NCI-H1694 treated with DMSO at 0.1 percent for 48 hours (cell line): ENCODE measurements around the gene MZT2A.
"Not testable (repeated sequence)": the region's sequence is repeated elsewhere in the genome, so short reads cannot be mapped to it uniquely, and the experiment has no call there.

ENCODE experiments used
- DNase-seq: peaks from one replicate; lab custom pipeline; 2025; lab: John Stamatoyannopoulos, UW

MZT2A gene

DNA sequence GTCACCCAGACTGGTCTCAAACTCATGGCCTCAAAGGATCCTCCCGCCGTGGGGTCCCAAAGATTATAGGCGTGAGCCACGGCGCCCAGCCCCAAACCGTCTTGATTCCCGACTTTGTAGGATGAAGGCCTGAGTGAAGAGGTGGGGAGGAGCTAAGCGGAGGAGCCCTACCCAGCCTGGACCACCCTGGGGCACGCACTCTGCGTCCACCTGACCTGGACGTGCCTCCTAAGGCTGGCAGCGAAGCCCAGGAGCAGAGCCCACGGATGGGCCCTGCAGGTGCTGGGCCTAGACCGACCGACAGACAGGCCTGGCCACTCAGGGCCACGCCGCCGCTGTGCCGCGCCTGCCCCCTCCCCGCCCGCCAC, 744 bp downstream of the MZT2A start:
- not testable (repeated sequence) for DNase-seq

DNA sequence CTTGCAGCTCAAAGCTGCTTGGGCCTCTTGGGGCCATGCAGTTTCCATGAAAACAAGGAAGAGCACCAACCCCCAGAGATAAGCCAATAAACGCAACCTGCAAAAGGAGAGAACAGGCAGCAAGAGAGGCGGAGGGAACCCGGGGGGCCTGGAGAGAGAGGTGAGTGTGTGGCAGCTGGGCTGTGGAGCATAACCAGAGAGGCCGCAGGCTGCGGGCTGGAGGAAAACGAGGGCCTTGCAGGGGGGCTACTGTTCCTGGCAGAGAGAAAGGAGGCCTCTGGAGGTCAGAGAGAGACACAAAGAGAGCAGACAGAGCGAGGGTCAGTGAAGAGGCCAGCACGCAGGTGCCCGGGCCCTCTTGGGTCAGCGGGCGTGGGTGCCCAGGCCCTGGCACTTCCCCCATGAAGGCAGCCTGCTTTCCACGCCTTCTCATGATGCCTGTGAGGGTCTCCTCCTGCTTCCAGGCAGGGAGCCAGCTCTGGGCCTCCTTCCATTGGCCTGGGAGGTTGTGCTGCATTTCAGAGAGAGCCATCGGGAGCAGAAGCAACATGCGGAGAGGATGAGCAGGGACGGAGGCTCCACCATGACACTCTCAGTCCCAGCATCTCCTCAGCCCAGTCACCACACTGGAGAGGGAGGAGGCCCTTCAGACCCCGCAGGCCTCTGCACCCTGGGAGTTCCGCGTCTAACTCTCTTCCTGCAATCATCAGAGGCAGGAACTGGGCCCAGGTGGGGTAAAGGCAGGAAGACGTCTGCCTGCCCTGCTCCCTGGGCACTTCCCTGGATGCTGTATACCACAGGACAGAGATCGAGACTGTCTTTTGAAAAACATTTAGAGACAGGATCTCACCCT, 1.4 kb downstream of the MZT2A start:
- peak; percentile 37 for DNase-seq

DNA sequence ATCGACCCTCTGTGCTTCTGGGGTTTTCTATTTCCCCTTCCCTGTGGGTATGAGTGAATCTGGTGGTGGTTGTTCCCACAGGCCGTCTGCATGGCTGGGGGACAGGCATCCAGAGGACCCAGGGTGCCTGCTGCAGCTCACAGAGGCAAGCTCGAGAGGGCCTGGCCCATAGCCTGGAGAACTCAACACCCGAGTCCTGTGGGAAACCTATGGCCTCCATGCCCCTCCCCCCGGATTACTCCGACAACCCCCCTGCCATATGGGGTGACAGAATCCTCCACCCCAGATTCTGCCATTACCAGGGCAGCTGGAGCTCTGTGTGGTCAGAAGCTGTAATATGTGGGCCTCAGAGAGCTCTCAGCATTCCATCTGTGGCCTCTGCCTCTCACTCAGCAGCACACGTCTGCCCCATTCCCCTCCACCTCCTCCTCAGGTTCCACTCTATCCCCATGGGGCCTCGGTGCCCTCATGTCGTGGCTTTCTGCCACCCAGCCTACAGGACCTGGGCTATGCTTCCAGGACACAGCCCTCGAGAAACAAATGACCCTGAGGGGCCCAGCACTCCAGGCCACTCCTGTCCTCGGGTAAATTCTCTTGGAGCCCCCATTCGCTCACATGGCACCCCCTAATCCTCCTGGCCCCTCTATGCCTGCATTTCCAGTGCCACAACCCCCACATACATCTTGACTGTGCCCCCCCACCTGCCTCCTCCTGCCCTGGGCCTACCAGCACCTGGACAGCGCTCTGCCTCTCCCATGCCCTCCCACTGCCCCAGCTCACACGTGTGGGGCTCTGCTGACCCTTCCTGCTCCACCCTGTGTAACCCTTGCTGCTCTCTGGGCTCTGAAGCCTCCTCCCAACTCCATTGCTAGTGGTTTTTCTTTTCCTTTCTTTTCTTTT, 3.6 kb downstream of the MZT2A start:
- no peak for DNase-seq

DNA sequence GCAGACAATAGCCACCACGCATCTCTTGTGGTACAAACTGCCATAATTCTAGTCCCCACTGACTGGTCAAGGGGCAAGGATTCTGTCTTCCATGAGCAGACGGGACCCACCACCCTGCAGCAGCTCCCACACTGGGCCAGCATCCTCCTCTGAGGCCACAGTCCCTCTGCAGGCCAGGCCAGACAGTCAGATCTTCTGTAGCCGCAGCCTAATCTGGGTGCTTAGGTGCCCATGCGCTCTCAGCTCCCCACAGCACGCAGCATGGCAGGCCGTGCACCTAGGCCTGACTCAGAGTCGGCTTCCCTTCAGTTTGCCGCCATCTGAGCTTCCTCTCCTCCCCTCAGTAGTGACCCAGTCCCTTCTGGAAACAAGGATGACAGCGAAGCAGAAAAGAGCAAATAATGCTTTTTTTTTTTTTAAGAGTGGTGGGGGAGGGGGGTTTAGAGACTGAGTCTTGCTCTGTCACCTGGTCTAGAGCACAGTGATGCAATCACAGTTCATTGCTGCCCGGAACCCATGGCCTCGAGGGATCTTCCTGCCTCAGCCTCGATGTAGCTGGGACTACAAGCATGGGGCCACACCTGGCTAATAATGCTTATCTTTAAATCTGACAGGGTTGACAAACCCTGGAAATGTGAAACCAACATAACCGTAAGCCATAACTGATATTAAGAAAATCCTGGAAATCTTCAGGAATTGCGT, 5.8 kb downstream of the MZT2A start:
- DNase-seq = not testable (repeated sequence)

DNA sequence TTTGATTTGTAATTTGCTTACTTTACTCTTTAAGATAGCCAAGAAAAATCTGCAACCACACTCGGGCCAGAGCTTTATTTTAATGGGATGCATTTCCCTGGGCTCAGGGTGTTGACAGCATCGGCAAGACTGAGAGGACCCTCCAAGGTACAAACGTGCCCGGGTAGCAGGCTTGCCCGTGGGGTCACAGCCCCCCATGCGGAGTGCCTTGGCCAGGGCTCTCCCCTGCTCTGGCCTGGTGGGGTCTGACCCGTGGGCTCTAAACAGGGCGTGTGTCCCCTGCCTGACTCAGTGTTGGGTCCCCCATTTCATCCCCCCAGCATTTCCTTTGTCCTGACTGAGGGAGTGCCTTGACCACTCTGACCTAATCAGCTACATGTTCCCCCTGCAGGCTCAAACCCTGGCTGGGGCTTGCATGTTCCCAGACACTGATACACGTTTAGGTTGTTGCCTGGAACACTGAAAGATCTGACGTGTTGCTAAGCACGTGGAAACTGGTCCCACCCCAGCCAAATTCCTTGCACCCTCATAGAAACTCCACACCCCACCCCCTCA, 7.2 kb downstream of the MZT2A start:
- DNase-seq = not testable (repeated sequence)

DNA sequence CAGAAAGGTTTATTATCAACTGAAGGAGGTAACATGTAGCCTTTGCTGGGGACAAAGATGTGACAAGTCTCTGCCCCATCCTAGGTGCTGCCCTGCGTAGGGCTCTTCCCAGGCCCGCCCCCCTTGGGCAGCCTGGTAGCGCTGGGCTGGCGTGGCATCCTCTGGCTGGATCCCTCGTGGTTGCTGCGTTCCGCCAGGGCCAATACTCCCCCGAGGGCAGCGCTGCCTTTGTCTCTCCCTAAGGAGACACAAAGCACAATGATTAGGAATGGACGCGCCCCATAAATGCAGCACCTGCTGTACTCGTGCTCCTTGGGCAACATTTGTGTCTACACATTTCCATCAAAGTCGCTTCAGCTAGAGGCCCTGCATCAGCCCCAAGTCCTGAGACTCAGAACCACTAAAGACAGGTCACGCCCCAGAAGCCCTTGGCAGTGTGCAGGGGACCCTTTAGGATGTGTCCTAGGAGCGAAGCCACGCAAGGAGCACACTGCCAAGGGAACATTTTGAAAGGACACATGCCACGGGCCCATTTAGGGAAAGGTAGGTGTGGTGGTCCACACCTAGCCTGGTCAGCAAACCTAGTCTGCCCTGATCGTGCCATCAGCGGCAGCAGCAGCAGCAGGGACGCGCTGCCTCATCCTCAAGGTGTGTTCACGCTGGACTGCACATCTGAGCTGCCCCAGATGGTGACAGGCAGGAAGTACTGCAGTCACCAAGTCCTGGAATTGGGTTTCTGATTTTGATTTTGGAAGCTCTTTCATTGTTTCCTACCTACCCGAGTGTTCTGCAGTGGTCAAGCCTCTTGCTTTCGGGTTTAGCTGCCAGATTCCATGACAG, 8.0 kb downstream of the MZT2A start:
- DNase-seq = not testable (repeated sequence)

DNA sequence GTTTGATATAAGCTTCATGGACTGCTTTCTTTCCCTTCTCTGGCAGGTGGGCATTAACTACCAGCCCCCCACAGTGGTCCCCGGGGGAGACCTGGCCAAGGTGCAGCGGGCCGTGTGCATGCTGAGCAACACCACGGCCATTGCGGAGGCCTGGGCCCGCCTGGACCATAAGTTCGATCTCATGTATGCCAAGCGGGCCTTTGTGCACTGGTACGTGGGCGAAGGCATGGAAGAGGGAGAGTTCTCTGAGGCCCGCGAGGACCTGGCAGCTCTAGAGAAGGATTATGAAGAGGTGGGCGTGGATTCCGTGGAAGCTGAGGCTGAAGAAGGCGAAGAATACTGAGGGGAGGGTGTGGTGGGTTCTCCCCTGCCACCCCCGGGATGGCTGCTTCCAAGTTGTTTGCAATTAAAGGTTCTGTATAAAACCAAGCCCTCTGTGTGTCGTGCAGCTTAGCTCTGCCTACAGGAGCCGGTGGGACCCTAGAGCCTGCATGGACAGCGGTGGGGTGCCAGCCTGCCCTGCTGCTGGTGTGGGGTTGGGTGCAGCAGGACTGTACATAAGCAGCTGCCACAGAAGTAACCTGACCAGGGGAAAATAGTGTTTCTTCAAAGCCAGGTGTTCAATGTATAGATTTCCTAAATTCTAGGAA, 9.6 kb downstream of the MZT2A start:
- not testable (repeated sequence) for DNase-seq

DNA sequence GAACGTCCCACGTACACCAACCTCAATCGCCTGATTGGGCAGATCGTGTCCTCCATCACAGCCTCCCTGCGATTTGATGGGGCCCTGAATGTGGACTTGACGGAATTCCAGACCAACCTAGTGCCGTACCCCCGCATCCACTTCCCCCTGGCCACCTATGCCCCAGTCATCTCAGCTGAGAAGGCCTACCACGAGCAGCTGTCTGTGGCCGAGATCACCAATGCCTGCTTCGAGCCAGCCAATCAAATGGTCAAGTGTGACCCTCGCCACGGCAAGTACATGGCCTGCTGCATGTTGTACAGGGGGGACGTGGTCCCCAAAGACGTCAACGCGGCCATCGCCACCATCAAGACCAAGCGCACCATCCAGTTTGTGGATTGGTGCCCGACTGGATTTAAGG, 11.8 kb downstream of the MZT2A start:
- not testable (repeated sequence) for DNase-seq

DNA sequence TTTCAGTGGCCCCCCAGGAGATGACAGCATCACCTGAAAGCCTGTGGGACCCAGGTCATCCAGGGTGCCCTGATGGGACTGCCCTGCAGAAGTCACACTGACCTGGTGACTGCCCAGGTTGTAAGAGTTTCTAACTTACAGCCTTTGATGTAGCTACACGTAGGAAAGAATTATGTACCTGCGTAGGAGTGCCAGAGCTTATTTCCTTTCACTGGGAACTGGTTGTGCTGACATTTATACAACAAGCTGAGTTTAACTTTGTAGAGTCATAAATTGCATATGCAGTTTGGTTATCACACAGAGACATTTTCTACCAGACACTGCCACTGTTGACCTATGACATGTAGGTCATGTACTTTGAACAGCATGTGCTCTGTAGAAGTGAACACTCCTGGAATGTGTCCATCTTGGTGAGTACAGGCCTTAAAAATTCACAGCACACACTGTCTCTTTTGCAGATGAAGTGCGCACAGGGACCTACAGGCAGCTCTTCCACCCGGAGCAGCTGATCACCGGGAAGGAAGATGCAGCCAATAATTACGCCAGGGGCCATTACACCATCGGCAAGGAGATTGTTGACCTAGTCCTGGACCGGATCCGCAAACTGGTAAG, 13.2 kb downstream of the MZT2A start:
- not testable (repeated sequence) for DNase-seq

DNA sequence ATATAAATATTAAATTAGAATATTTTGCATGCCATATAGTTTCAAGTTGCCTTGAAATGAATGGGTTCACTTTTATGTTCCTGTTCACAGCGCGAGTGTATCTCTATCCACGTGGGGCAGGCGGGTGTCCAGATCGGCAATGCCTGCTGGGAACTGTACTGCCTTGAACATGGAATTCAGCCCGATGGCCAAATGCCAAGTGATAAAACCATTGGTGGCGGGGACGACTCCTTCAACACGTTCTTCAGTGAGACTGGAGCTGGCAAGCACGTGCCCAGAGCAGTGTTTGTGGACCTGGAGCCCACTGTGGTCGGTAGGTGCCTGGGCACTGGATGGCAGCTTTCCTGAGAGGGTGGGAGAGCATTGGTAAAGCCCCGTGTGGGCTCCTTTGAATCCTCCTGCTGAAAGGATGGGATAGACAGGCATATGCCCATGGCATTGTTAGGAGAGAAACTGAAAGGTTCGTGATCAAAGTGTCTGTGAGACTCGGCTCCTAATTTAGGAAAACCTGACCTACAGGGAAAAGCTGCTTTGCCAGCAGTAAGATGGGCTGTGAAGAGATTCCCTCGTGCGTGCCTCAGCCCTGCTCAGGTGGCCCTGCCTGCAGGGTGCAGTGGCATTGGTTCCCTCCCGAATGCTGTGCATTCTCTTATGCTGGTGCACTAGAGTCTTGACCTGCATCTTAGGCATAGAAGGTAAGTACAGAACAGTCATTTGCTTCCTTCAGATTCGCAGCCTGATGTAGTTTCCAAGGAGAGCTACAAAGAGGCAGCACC, 13.9 kb downstream of the MZT2A start:
- DNase-seq = not testable (repeated sequence)

DNA sequence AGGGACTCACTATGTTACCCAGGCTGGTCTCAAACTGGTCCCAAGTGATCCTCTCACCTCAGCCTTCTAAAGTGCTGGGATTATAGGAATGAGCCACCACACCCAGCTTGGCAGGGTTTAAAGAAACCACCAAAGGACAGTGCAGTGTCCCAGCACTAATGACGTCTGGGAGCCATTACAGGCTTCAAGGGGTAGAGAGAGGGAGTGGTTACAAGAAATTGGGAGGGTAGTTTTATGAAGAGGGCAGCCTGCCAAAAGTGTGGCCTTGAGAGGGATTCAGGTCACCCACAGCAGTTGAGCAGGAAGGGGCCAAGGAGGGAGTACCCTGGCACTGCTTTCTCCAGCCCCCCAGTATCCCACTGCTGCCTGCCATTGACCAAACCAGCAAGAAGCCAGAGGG, 15.0 kb downstream of the MZT2A start:
- not testable (repeated sequence) for DNase-seq

DNA sequence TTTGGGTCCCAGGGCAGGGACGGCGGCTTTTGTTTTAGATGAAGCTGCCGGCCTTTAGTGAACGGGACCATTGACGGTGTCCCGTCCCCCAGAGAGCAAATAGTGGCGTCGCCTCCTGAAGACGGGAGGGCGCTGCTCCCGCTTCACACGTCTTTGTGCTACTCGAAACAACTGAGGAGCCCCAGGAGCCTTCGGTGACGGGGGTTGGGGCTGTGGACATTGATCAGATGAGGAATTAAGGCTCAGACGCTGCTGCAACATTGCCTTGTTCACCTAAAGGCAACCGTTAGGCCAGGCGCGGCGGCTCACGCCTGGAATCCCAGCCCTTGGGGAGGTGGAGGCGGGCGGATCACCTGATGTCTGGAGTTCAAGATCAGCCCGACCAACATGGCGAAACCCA, 15.8 kb downstream of the MZT2A start:
- not testable (repeated sequence) for DNase-seq

DNA sequence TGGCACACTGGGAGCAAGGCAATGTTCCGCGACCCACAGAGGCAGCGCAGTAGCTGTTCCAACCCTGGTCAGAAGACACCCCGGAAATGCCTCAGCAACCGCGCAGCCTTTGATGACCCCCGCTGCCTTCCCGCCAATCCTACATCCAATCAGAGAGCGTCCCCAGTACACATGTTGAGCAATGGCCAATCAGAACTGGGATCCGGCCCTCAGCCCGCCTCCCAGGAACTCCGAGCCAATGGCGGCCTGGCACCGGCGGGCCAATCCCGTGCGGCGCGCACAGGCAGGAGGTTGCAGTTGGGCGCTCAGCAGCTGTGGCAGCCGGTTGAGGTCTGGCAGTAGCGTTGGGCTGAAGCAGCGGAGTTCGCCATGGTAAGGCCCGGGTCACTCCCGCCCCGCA, 16.4 kb downstream of the MZT2A start, which contains the start of gene TUBA3D:
TSS of gene TUBA3D (plus strand) at position 289 of the 400 bp plus-strand sequence. CDS start at position 370, 81 bp downstream.
- no peak for DNase-seq

DNA sequence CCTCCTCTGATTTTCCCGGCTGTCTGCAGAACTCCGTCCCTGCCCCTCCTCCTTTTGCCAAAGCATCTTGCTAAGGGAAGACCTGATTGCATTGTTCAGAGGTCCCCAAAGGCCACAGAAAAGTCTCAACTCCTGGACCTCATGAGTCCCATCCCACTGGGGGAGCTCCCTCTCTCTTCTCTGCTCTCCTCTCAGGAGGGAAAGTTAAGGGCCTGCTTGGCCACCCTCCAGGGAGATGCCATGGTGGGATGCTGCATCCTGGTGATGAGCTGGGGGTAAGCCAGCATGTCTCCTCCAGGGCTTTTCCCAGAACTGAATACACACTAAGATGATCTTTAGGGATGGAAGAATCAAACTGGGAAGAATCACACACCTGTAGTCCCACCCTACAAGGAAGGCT, 18.9 kb downstream of the MZT2A start:
- not testable (repeated sequence) for DNase-seq

DNA sequence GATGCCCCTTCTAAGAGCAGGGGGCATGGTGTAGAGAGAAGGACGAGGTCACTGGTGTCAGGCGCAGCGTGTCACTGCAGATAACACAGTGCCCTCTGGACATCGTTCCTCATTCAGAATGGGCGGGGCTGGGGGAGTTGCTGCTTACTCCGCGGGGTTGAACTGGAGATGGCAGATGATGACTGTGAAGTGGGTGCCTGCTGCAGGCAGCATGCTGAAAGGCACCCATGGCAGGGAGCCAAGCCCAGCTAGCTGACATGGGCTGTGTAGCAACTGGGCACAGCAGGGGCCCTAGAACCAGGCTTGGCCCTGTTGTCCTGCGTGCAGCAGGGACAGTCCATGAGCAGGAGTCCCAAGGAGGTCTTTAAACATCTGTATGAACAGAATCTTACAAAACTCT, 20.6 kb downstream of the MZT2A start:
- DNase-seq = not testable (repeated sequence)

DNA sequence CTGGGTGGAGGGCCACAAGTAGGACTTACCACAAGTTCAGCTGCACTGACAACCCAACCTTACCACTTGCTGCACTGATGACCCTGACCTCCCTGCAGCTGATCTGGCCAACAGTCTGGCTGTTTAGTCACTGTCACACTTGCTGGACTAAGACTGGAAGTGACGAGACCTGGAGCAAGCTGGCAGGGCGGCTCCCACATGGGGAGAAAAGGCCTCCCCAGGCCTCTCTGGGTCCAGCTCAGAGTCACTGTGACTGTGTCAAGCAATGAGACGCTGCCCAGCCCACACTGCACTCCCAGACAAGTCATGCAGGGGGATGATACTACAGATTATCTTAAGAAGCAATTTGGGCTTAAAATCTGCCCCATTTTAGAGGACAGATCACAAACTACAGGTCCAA, 21.3 kb downstream of the MZT2A start:
- DNase-seq = not testable (repeated sequence)

DNA sequence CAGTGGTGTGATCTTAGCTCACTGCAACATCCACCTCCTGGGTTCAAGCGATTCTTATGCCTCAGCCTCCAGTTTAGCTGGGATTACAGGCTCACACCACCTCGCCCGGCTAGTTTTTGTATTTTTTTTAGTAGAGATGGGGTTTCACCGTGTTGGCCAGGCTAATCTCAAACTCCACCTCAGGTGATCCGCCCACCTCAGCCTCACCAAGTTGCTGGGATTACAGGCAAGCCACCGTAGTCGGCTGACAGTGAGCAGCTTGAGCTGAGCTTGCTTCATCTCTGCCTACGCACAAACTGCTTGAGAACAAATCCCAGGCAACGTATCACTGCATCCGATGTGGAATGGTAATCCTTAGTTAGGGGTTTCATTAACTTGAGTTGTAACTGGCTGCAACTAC, 24.5 kb downstream of the MZT2A start:
- not testable (repeated sequence) for DNase-seq

DNA sequence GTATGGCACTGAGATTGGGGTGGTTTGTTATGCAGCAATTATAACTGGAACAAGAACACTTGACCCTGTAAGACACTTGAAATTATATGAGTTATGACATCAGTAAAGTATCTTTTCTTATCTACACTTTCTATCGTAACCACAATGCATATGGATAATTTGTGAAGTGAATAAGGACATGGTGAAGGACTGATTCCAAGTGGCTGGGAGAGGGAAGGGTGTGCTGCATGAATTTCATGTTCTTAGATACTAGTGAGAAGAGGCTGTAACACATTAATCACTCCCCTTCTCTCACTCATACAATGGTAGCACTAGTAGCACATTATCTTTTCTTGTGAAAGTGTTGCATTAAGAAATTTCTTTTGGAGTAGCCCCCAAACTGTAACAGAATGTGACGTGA, 37.3 kb downstream of the MZT2A start:
- DNase-seq = not testable (repeated sequence)
